ENCODE results near the gene IMP4. TPM values are rescaled to one million over a fixed set of nuclear protein-coding genes. Genes with fewer than 3 reads are reported as not detected.

The IMP4 gene
- total and polyA plus RNA-seq, 4 donors, result 40.4 to 113 (median 86.2) TPM

- DNase-seq, result no peak
- no peak overlapping the region for H3K9ac ChIP-seq (ENCODE audit: insufficient read depth in 1 of 2, low read length in 2 of 2)
- 89 to 92% methylated on average over 5 of the region's 5 CpGs for WGBS, 2 donors
- H3K36me3 ChIP-seq (ENCODE audit: control insufficient read depth in 4 of 4, insufficient read depth in 4 of 4, low read length in 4 of 4), result no peaks in the 10 kb centered on the region
- TF ChIP-seq CTCF (IDR thresholded peaks at IDR 0.05; ENCODE audit: control extremely low read depth, extremely low read depth), result no peak
- peaks cover 0 to 7% (median 4%) of the 10 kb centered on the region in 5 donors for H3K4me1 ChIP-seq (ENCODE audit: control insufficient read depth in 5 of 5, insufficient read depth in 5 of 5, low read length in 5 of 5)
- no peak for ATAC-seq (ENCODE audit: insufficient read depth, low FRiP score)
- H3K4me3 ChIP-seq, result no peak overlapping the region
- no peak overlapping the region for H3K27ac ChIP-seq (ENCODE audit: low read depth in 1 of 2, low read length in 1 of 2)
- H3K27me3 ChIP-seq (ENCODE audit: control insufficient read depth in 3 of 3, insufficient read depth in 3 of 3, low read length in 2 of 3), result no peaks in the 10 kb centered on the region
- H3K9me3 ChIP-seq (ENCODE audit: control insufficient read depth in 4 of 4, insufficient read depth in 3 of 4, low read length in 3 of 4), result no peaks in the 10 kb centered on the region
These were observed 16.8 kb downstream of the IMP4 start for GRCh38 chr2:130359466-130359865.

- no peaks in the 10 kb centered on the region for H3K4me1 ChIP-seq (ENCODE audit: control insufficient read depth in 5 of 5, insufficient read depth in 5 of 5, low read length in 5 of 5)
- H3K27me3 ChIP-seq (ENCODE audit: control insufficient read depth in 3 of 3, insufficient read depth in 3 of 3, low read length in 2 of 3), result no peaks in the 10 kb centered on the region
- no peak overlapping the region for H3K4me3 ChIP-seq
- no peak for TF ChIP-seq CTCF (IDR thresholded peaks at IDR 0.05; ENCODE audit: control extremely low read depth, extremely low read depth)
- no peak overlapping the region for H3K9ac ChIP-seq (ENCODE audit: insufficient read depth in 1 of 2, low read length in 2 of 2)
- no peak overlapping the region for H3K27ac ChIP-seq (ENCODE audit: low read depth in 1 of 2, low read length in 1 of 2)
- H3K9me3 ChIP-seq (ENCODE audit: control insufficient read depth in 4 of 4, insufficient read depth in 3 of 4, low read length in 3 of 4), result no peaks in the 10 kb centered on the region
- DNase-seq, result no peak
- H3K36me3 ChIP-seq (ENCODE audit: control insufficient read depth in 4 of 4, insufficient read depth in 4 of 4, low read length in 4 of 4), result no peaks in the 10 kb centered on the region
- no peak for ATAC-seq (ENCODE audit: insufficient read depth, low FRiP score)
These were observed 20.8 kb downstream of the IMP4 start for GRCh38 chr2:130363479-130363878.

GRCh38 chr2:130365075-130365474, 22.4 kb downstream of the IMP4 start:
- H3K9me3 ChIP-seq (ENCODE audit: control insufficient read depth in 4 of 4, insufficient read depth in 3 of 4, low read length in 3 of 4), result no peaks in the 10 kb centered on the region
- peaks cover 0 to 1% (median 0%) of the 10 kb centered on the region in 5 donors for H3K4me1 ChIP-seq (ENCODE audit: control insufficient read depth in 5 of 5, insufficient read depth in 5 of 5, low read length in 5 of 5)
- no peak for TF ChIP-seq CTCF (IDR thresholded peaks at IDR 0.05; ENCODE audit: control extremely low read depth, extremely low read depth)
- H3K9ac ChIP-seq (ENCODE audit: insufficient read depth in 1 of 2, low read length in 2 of 2), result no peak overlapping the region
- no peaks in the 10 kb centered on the region for H3K27me3 ChIP-seq (ENCODE audit: control insufficient read depth in 3 of 3, insufficient read depth in 3 of 3, low read length in 2 of 3)
- WGBS, 2 donors, result 67 to 86% methylated on average over 2 of the region's 2 CpGs
- no peak for DNase-seq
- no peak for ATAC-seq (ENCODE audit: insufficient read depth, low FRiP score)
- H3K27ac ChIP-seq (ENCODE audit: low read depth in 1 of 2, low read length in 1 of 2), result no peak overlapping the region
- no peak overlapping the region for H3K4me3 ChIP-seq
- H3K36me3 ChIP-seq (ENCODE audit: control insufficient read depth in 4 of 4, insufficient read depth in 4 of 4, low read length in 4 of 4), result peaks cover 0 to 2% (median 0%) of the 10 kb centered on the region in 4 donors

GRCh38 chr2:130365963-130366362, 23.3 kb downstream of the IMP4 start:
- Histone ChIP-seq H3K9ac (ENCODE audit: insufficient read depth in 1 of 2, low read length in 2 of 2) (no peak overlapping the region), H3K27me3 (ENCODE audit: control insufficient read depth in 3 of 3, insufficient read depth in 3 of 3, low read length in 2 of 3) (no peaks in the 10 kb centered on the region), H3K4me3 (no peak overlapping the region), H3K27ac (ENCODE audit: low read depth in 1 of 2, low read length in 1 of 2) (no peak overlapping the region), H3K36me3 (ENCODE audit: control insufficient read depth in 4 of 4, insufficient read depth in 4 of 4, low read length in 4 of 4) (peaks cover 0 to 5% (median 3%) of the 10 kb centered on the region in 4 donors), H3K4me1 (ENCODE audit: control insufficient read depth in 5 of 5, insufficient read depth in 5 of 5, low read length in 5 of 5) (peaks cover 0 to 3% (median 0%) of the 10 kb centered on the region in 5 donors), H3K9me3 (ENCODE audit: control insufficient read depth in 4 of 4, insufficient read depth in 3 of 4, low read length in 3 of 4) (no peaks in the 10 kb centered on the region)
- no peak for TF ChIP-seq CTCF (IDR thresholded peaks at IDR 0.05; ENCODE audit: control extremely low read depth, extremely low read depth)
- ATAC-seq (ENCODE audit: insufficient read depth, low FRiP score) (no peak), DNase-seq (no peak)
- WGBS, 2 donors, result 92 to 93% methylated on average over 2 of the region's 2 CpGs
